H9 (cell line): ENCODE measurements around the gene PDHX. TPM values are rescaled to one million over a fixed set of nuclear protein-coding genes. Genes with fewer than 3 reads are reported as not detected.

ENCODE experiments used
- DNase-seq: peaks from one replicate; pipeline ENCODE4 v3.0.0-alpha.2; 2017
- H2AFZ ChIP-seq: one replicate; pipeline ENCODE4 v1.6.1; 2013; ENCODE audit warnings: mild to moderate bottlenecking, low read length, control low read depth, moderate library complexity
- H2AK5ac ChIP-seq: 2 replicates; pipeline ENCODE4 v1.6.1; 2013; ENCODE audit warnings: low read length, control low read depth, mixed read lengths; ENCODE audit not compliant: insufficient read length
- H2BK120ac ChIP-seq: one replicate; pipeline ENCODE4 v1.6.1; 2013; ENCODE audit warnings: low read depth, mild to moderate bottlenecking, low read length, control low read depth, inconsistent platforms; ENCODE audit not compliant: poor library complexity, severe bottlenecking
- H2BK12ac ChIP-seq: 2 replicates; pipeline ENCODE4 v1.6.1; 2013; ENCODE audit warnings: low read length, control low read depth, mixed read lengths, low read depth; ENCODE audit not compliant: insufficient read length
- H2BK15ac ChIP-seq: 2 replicates; pipeline ENCODE4 v1.6.1; 2013; ENCODE audit warnings: low read depth, low read length, control low read depth
- H2BK20ac ChIP-seq: one replicate; pipeline ENCODE4 v1.6.1; 2013; ENCODE audit warnings: low read depth, mild to moderate bottlenecking, low read length, control low read depth, inconsistent platforms; ENCODE audit not compliant: poor library complexity, severe bottlenecking
- H2BK5ac ChIP-seq: 2 replicates; pipeline ENCODE4 v1.6.1; 2013; ENCODE audit warnings: low read length, control low read depth, mixed read lengths; ENCODE audit not compliant: insufficient read length
- H3K14ac ChIP-seq: 2 replicates; pipeline ENCODE4 v1.6.1; 2013; ENCODE audit warnings: low read length, control low read depth; ENCODE audit not compliant: insufficient read depth
- H3K18ac ChIP-seq: 2 replicates; pipeline ENCODE4 v1.6.1; 2013; ENCODE audit warnings: low read depth, mild to moderate bottlenecking, mixed read lengths, low read length, control low read depth; ENCODE audit not compliant: insufficient read length
- H3K23ac ChIP-seq: 2 replicates; pipeline ENCODE4 v1.6.1; 2013; ENCODE audit warnings: low read length, control low read depth, mixed read lengths, low read depth; ENCODE audit not compliant: insufficient read length
- H3K23me2 ChIP-seq: 2 replicates; pipeline ENCODE4 v1.6.1; 2013; ENCODE audit warnings: low read depth, mild to moderate bottlenecking, mixed read lengths, low read length, control low read depth; ENCODE audit not compliant: insufficient read length, poor library complexity, severe bottlenecking
- H3K27ac ChIP-seq: 2 replicates; pipeline ENCODE4 v1.5.1; 2013; ENCODE audit warnings: low read length, control low read depth, mixed read lengths, low read depth; ENCODE audit not compliant: insufficient read length
- H3K27me3 ChIP-seq: 2 replicates; pipeline ENCODE4 v1.6.1; 2013; ENCODE audit warnings: low read length, control low read depth, inconsistent platforms; ENCODE audit not compliant: insufficient read depth
- H3K4ac ChIP-seq: 2 replicates; pipeline ENCODE4 v1.6.1; 2013; ENCODE audit warnings: low read depth, mild to moderate bottlenecking, control low read depth, inconsistent platforms, low read length, moderate library complexity
- H3K4me1 ChIP-seq: 2 replicates; pipeline ENCODE4 v1.6.1; 2013; ENCODE audit warnings: low read length, control low read depth, inconsistent platforms; ENCODE audit not compliant: insufficient read depth
- H3K4me2 ChIP-seq: 2 replicates; pipeline ENCODE4 v1.6.1; 2013; ENCODE audit warnings: low read length, control low read depth, mixed read lengths; ENCODE audit not compliant: insufficient read length, insufficient read depth
- H3K56ac ChIP-seq: 2 replicates; pipeline ENCODE4 v1.6.1; 2013; ENCODE audit warnings: low read depth, mild to moderate bottlenecking, mixed read lengths, low read length, control low read depth; ENCODE audit not compliant: insufficient read length
- H3K79me1 ChIP-seq: 2 replicates; pipeline ENCODE4 v1.6.1; 2013; ENCODE audit warnings: low read depth, mild to moderate bottlenecking, moderate library complexity, low read length, control low read depth, inconsistent platforms; ENCODE audit not compliant: insufficient read depth, poor library complexity, severe bottlenecking
- H3K79me2 ChIP-seq: 2 replicates; pipeline ENCODE4 v1.6.1; 2013; ENCODE audit warnings: low read length, control low read depth, inconsistent platforms; ENCODE audit not compliant: insufficient read depth
- H3K9ac ChIP-seq: 2 replicates; pipeline ENCODE4 v1.6.1; 2013; ENCODE audit warnings: low read length, control low read depth, mixed read lengths; ENCODE audit not compliant: insufficient read length; ENCODE audit errors: extremely low read depth
- H3K9me3 ChIP-seq: one replicate; pipeline ENCODE4 v1.6.1; 2013; ENCODE audit warnings: low read depth, low read length, inconsistent platforms; ENCODE audit not compliant: control insufficient read depth
- H3T11ph ChIP-seq: one replicate; pipeline ENCODE4 v1.6.1; 2013; ENCODE audit warnings: mild to moderate bottlenecking, low read length, control low read depth, inconsistent platforms
- H4K20me1 ChIP-seq: one replicate; pipeline ENCODE4 v1.6.1; 2013; ENCODE audit not compliant: control insufficient read depth, insufficient read length, insufficient read depth
- H4K5ac ChIP-seq: 2 replicates; pipeline ENCODE4 v1.6.1; 2013; ENCODE audit warnings: low read depth, mild to moderate bottlenecking, mixed read lengths, low read length, control low read depth; ENCODE audit not compliant: insufficient read length
- H4K8ac ChIP-seq: replicated peaks from 2 replicates; pipeline ENCODE4 v1.6.1; 2013; ENCODE audit warnings: low read length, control low read depth, mixed read lengths, low read depth; ENCODE audit not compliant: insufficient read length
- H4K91ac ChIP-seq: 2 replicates; pipeline ENCODE4 v1.6.1; 2013; ENCODE audit warnings: low read depth, mild to moderate bottlenecking, moderate library complexity, mixed read lengths, low read length, control low read depth; ENCODE audit not compliant: insufficient read length
- H3K27ac Mint-ChIP-seq, 3 experiments: 2 replicates in 2 of 3; 3 replicates in 1 of 3; pipeline ENCODE4 v1.8.0; 2020 to 2021; ENCODE audit warnings: mixed read lengths in 3 of 3, mild to moderate bottlenecking in 1 of 3, moderate library complexity in 1 of 3
- H3K27me3 Mint-ChIP-seq: 2 replicates; pipeline ENCODE4 v1.8.0; 2021; ENCODE audit warnings: low read depth, mild to moderate bottlenecking, moderate library complexity, mixed read lengths
- H3K36me3 Mint-ChIP-seq, 3 experiments: 2 replicates in 2 of 3; 3 replicates in 1 of 3; pipeline ENCODE4 v1.8.0; 2020 to 2021; ENCODE audit warnings: low read depth in 3 of 3, mixed read lengths in 3 of 3; ENCODE audit not compliant: insufficient read depth in 1 of 3
- H3K4me1 Mint-ChIP-seq, 2 experiments: 2 replicates each; pipeline ENCODE4 v1.8.0; 2020; ENCODE audit warnings: mixed read lengths in 2 of 2
- H3K4me3 Mint-ChIP-seq, 2 experiments: 2 replicates in 1 of 2; 3 replicates in 1 of 2; pipeline ENCODE4 v1.8.0; 2020 to 2021; ENCODE audit warnings: mild to moderate bottlenecking in 2 of 2, mixed read lengths in 2 of 2, moderate library complexity in 1 of 2
- H3K9me3 Mint-ChIP-seq, 2 experiments: 2 replicates in 1 of 2; 3 replicates in 1 of 2; pipeline ENCODE4 v1.8.0; 2020; ENCODE audit warnings: mild to moderate bottlenecking in 2 of 2, mixed read lengths in 2 of 2, moderate library complexity in 1 of 2
- total RNA-seq: library from RNA; stranded (reverse); gene quantifications from 2 replicates; pipeline ENCODE4 v1.2.1, GENCODE V29; 2021
- TF ChIP-seq, protein P1 (sequence below): fragments of 200-600 bp; sonication (generic); conservative IDR thresholded peaks from 3 replicates; pipeline ENCODE4 v1.8.0; 2021; ENCODE audit warnings: antibody characterized with exemption, mild to moderate bottlenecking

PDHX gene
- total RNA-seq, 1 experiment from 2014 or later, result 40.1 TPM

DNA sequence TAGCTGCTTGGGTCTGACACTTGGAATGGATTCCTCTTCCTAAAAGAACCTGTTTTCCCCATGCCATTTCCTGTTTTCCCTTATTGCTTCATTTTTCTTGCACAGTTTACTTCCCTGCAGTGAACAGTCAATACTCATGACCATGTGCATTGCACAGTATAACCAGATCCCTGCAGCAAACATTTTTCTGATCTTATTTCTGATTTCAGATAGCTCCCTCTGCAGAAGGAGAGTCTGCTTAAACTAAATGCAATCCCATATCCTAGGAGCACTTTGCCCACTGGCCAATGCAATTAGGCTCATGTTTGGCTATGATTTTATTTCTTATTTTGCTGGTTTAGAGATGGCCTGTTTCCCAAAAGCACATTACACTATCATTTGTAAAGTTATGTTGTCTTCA is 125.8 kb downstream of the PDHX start:
- Histone ChIP-seq H4K5ac (no peak overlapping the region), H3K27me3 (no peaks in the 10 kb centered on the region), H3K79me2 (no peaks in the 10 kb centered on the region; the same call in 1 of the 2 replicates), H3K14ac (no peak overlapping the region), H4K91ac (no peak overlapping the region), H3K27ac (no peak overlapping the region), H2AK5ac (no peak overlapping the region), H2BK12ac (no peak overlapping the region), H2BK120ac (no peak overlapping the region), H3K4ac (no peak overlapping the region), H2BK20ac (no peak overlapping the region), H3K79me1 (no peaks in the 10 kb centered on the region), H2BK15ac (no peak overlapping the region), H3K23ac (no peak overlapping the region), H3K18ac (no peak overlapping the region), H3K23me2 (no peaks in the 10 kb centered on the region), H3T11ph (no peak overlapping the region), H2BK5ac (no peak overlapping the region), H4K8ac (no peak overlapping the region), H3K9me3 (no peaks in the 10 kb centered on the region), H2AFZ (no peak overlapping the region), H4K20me1 (no peaks in the 10 kb centered on the region), H3K4me1 (no peaks in the 10 kb centered on the region), H3K56ac (no peak overlapping the region), H3K4me2 (no peak overlapping the region), H3K9ac (no peak overlapping the region)
- Mint-ChIP-seq H3K9me3 (no peaks in the 10 kb centered on the region), H3K27me3 (peaks cover 2% of the 10 kb centered on the region; the same call in 1 of the 2 replicates), H3K27ac (no peak overlapping the region), H3K4me1 (no peaks in the 10 kb centered on the region), H3K36me3 (no peaks in the 10 kb centered on the region), H3K4me3 (no peak overlapping the region)
- TF ChIP-seq, protein P1, sequence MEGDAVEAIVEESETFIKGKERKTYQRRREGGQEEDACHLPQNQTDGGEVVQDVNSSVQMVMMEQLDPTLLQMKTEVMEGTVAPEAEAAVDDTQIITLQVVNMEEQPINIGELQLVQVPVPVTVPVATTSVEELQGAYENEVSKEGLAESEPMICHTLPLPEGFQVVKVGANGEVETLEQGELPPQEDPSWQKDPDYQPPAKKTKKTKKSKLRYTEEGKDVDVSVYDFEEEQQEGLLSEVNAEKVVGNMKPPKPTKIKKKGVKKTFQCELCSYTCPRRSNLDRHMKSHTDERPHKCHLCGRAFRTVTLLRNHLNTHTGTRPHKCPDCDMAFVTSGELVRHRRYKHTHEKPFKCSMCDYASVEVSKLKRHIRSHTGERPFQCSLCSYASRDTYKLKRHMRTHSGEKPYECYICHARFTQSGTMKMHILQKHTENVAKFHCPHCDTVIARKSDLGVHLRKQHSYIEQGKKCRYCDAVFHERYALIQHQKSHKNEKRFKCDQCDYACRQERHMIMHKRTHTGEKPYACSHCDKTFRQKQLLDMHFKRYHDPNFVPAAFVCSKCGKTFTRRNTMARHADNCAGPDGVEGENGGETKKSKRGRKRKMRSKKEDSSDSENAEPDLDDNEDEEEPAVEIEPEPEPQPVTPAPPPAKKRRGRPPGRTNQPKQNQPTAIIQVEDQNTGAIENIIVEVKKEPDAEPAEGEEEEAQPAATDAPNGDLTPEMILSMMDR, result no peak
- no peak for DNase-seq
